GM12874 (cell line): ENCODE results near the gene MT3.

Experiments
- TF ChIP-seq, protein P1 (sequence below): IDR thresholded peaks from 2 replicates; pipeline ENCODE4 v1.5.1; 2011; ENCODE audit warnings: low read depth, mild to moderate bottlenecking, control low read depth, low read length, moderate library complexity; ENCODE audit not compliant: insufficient read depth

Gene MT3

DNA sequence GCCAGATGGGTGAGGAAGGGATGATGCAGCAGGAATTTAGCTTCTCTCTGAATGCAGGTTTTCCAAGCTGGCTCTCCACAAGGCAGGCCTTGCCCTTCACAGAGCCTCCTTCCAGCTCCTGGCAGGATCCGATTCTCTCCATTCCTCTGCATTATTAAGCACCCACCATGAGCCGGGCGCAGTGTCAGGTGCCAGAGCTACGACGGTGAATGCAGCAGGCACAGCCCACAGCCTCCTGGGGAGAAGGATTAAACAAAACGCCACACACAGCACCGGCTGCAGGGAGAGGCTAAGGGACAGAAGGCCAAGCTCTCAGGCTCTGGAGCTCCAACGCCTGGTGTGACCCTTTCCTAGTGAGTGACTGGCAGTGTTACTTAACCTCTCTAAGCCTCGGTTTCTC lies 12.0 kb downstream of the MT3 start:
- TF ChIP-seq, protein P1, sequence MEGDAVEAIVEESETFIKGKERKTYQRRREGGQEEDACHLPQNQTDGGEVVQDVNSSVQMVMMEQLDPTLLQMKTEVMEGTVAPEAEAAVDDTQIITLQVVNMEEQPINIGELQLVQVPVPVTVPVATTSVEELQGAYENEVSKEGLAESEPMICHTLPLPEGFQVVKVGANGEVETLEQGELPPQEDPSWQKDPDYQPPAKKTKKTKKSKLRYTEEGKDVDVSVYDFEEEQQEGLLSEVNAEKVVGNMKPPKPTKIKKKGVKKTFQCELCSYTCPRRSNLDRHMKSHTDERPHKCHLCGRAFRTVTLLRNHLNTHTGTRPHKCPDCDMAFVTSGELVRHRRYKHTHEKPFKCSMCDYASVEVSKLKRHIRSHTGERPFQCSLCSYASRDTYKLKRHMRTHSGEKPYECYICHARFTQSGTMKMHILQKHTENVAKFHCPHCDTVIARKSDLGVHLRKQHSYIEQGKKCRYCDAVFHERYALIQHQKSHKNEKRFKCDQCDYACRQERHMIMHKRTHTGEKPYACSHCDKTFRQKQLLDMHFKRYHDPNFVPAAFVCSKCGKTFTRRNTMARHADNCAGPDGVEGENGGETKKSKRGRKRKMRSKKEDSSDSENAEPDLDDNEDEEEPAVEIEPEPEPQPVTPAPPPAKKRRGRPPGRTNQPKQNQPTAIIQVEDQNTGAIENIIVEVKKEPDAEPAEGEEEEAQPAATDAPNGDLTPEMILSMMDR = no peak

DNA sequence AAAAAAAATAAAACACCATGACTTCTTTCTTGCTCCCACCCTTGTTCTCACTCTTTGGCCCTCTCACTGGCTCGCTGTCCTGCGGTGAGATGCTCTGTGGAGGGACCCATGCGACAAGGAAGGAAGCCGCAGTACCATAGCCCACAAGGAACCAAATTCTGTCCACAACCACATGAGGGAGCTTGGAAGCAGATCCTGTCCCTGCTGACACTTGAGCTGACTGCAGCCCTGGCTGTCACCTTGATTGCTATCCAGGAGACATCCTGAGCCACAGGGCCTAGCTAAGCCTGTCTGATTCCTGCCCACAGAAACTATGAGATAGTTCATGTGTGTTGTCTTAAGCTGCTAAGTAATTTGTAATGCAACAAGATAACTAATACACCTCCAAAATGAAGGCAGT lies 14.3 kb downstream of the MT3 start:
- TF ChIP-seq, protein P1 = 0 out of 2 replicates have a peak, but pooled peaks have one; percentile 20

DNA sequence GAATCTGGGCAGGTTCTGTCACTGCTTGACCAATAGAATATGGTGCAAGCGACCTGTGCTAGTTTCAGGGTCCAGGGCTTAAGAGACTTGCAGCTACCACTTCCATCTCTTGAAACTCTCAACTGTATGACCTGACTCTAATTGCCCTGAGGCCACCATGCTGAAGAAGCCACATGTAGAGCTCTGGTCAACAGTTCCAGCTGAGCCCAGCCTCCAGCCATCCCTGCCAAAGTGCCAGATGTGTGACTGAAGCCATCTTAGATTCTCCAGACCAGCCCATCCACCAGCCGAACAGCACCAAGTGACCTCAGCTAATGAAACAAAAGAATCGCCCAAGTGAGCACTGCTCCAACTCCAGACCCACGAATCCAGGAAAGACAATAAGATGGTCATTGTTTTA lies 15.6 kb downstream of the MT3 start:
- TF ChIP-seq, protein P1 = no peak

DNA sequence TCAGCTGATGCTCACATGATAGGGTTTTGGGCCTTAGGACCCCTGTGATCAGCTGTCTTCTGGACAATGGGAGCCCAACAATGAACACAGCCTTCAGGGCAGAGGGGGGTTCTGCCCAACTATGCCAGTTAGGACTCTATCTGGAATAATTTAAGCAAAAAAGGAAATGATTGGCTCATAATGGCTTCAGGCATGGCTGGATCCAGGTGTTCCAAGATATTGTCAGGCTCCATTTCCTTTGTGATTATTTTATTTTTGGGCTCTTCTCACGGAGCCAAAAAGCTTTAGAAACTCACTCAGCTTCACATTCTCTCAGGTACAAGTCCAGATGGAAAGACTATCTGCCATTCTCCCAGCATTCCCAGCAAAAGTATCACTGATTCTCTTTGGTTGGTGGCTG lies 16.1 kb downstream of the MT3 start:
- TF ChIP-seq, protein P1 = no peak

DNA sequence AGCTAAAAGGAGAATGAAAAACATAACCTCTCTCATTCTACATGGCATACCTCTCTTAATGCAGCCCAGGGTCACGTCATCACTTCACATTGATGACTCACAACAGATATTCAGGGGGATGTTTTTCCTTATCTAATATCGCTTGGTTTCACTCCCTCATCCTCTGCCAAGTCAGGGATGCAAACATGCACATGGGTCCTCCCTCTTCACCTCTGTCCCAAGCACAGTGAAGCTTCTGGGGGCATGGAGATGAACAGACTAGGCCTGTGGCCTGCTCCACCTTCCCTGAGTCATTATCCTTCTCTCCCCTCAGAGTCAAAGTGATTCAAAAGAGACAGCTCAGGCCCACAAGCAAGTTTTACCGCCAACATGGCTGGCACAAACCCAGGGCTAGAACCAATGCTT lies 16.7 kb downstream of the MT3 start:
- TF ChIP-seq, protein P1 = no peak

DNA sequence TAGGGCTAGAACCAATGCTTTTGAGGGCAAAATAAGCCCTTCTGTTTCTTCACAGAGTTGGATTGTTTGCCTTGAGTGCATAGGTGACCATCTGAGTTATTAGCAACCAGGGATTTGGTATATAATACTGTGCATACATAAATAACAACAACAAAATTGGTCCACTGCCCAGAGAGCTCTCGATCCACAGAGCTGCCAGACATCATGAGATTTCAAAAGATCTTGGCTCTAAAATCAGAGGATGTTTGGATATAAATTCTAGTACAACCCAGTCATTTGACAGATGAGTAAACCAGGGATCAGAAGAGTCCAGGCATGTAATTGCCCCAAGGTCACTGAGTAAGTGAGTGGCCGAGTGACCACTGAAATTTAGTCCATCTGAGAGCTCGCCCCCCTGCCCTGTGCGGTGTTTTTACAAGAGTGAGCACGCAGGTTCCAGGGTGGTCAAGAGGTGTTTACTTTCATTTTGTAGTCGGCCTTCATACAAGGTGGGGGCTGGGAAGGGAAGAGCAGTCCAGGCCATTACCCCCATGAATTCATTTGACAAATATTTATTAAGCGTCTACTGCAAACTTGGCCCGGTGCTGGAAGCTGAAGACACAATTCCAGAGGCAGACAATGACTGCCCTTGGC lies 17.3 kb downstream of the MT3 start:
- TF ChIP-seq, protein P1 = no peak

DNA sequence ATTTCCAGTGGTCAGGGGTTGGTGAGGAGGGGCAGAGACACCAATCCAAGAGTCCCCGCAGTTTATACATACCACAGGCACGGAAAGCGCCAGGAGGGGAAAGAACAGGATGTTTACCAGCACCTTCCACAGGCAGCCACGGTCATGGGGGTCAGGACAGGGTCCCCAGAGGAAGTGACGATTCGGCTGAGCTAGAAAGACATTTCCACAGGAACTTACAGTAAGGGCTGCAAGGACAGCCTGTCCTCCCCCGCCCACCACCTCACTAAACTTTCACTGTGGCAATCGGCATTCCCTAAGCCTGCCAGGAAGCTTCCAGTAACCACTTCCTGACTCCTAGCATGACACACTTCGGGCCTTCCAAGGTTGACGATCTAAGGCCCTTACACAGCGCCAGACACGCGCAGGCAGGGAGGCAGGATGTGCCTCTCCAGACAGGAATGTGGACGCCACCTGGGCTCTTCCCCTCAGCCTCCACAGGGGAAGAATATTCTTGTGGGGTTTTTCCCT lies 17.8 kb downstream of the MT3 start:
- TF ChIP-seq, protein P1 = no peak

DNA sequence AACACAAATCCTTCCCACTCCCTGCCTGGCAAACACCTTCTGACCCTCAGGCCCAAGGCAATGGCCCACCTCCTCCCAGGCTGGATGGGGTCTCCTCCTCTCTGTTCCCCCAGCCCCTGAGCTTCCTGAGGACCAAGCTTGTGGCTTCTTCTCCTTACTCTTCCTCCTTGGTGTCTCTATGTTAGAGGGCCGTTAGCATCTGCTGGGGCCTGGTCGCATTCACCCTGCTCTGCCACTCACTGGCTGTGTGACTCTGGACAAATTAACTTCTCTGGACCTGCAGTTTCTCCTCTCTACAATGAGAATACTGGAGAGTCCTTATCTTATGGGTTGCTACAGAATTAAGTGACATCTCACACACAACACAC lies 18.3 kb downstream of the MT3 start:
- TF ChIP-seq, protein P1 = no peak
